Suprapubic skin (tissue), 4 donors: Measurements from ENCODE around the gene SUPV3L1.

ENCODE experiments used
- CTCF ChIP-seq, 2 donors: fragments of 200-600 bp in 1 of 2; fragments of 450-650 bp in 1 of 2; sonication (generic) in 1 of 2; IDR thresholded peaks; one replicate each; pipeline ENCODE4 v1.5.1; 2016 to 2019; ENCODE audit warnings: antibody characterized with exemption in 2 of 2, mild to moderate bottlenecking in 1 of 2, moderate library complexity in 1 of 2
- EP300 ChIP-seq: sonication (generic); formaldehyde crosslinking; IDR thresholded peaks from one replicate; pipeline ENCODE4 v1.6.1; 2017; ENCODE audit warnings: antibody characterized with exemption
- POLR2A ChIP-seq, 2 donors: fragments of 450-650 bp; IDR thresholded peaks; one replicate each; pipeline ENCODE4 v1.6.1; 2017; ENCODE audit warnings: antibody characterized with exemption in 2 of 2, mild to moderate bottlenecking in 2 of 2, moderate library complexity in 2 of 2
- POLR2AphosphoS5 ChIP-seq, 3 donors: sonication (generic); formaldehyde crosslinking; IDR thresholded peaks; one replicate each; pipeline ENCODE4 v1.6.1; 2017; ENCODE audit warnings: antibody characterized with exemption in 3 of 3

- TF ChIP-seq EP300, result no peak
- no peak for TF ChIP-seq CTCF (IDR thresholded peaks at IDR 0.05)
- TF ChIP-seq POLR2A (IDR thresholded peaks at IDR 0.05), result no peak
- TF ChIP-seq POLR2AphosphoS5 (IDR thresholded peaks at IDR 0.05), result no peak
Observed at GRCh38 chr10:69214666-69215131, 34.7 kb downstream of the SUPV3L1 start.
